Activated CD8-positive, alpha-beta T cell treated with anti-CD3 and anti-CD28 coated beads for 36 hours (primary cell): ENCODE data around the gene ATP8B4. TPM values are rescaled to one million over a fixed set of nuclear protein-coding genes. Genes with fewer than 3 reads are reported as not detected.

Experiments used
- ATAC-seq: fragments of 200-7000 bp; cut with Tn5 transposase; one replicate; pipeline ENCODE4 v1.10.0; 2021; ENCODE audit warnings: mild to moderate bottlenecking, moderate library complexity
- CTCF ChIA-PET: fragments of 350-600 bp; sonication (Branson Sonifier 250); formaldehyde crosslinking; loops from one replicate; lab custom pipeline; 2021; ENCODE audit warnings: antibody characterized with exemption; lab: Charles Lee
- POLR2A ChIA-PET: fragments of 350-600 bp; sonication (Branson Sonifier 250); formaldehyde crosslinking; loops from one replicate; lab custom pipeline; 2021; ENCODE audit warnings: antibody characterized with exemption; lab: Charles Lee
- DNase-seq: peaks from one replicate; pipeline ENCODE4 v3.0.0-alpha.2; 2020
- H3K27ac Mint-ChIP-seq: one replicate; pipeline ENCODE4 v1.8.0; 2021; ENCODE audit warnings: mild to moderate bottlenecking, mixed read lengths
- H3K27me3 Mint-ChIP-seq: one replicate; pipeline ENCODE4 v1.8.0; 2021; ENCODE audit warnings: mixed read lengths
- H3K36me3 Mint-ChIP-seq: one replicate; pipeline ENCODE4 v1.8.0; 2021; ENCODE audit warnings: low read depth, mixed read lengths
- H3K4me1 Mint-ChIP-seq: one replicate; pipeline ENCODE4 v1.8.0; 2021; ENCODE audit warnings: low read depth, mixed read lengths
- H3K4me3 Mint-ChIP-seq: one replicate; pipeline ENCODE4 v1.8.0; 2021; ENCODE audit warnings: mild to moderate bottlenecking, moderate library complexity, mixed read lengths
- H3K9me3 Mint-ChIP-seq: one replicate; pipeline ENCODE4 v1.8.0; 2021; ENCODE audit warnings: mixed read lengths
- CTCF ChIP-seq: fragments of 200-600 bp; IDR thresholded peaks from one replicate; pipeline ENCODE4 v1.8.0; 2022; ENCODE audit warnings: antibody characterized with exemption, mild to moderate bottlenecking
- intact Hi-C: fragments of 100-400 bp; cut with micrococcal nuclease; formaldehyde crosslinking; loops from one replicate; pipeline ENCODE4 v1.10.0; 2022
- total RNA-seq, 2 experiments: library from RNA; stranded (reverse); gene quantifications; one replicate each; pipeline ENCODE4 v1.2.3, GENCODE V29; 2021

The ATP8B4 gene
- total RNA-seq, 2 experiments from 2014 or later, result 4.6 to 5.8 TPM

GRCh38 chr15:49890689-49891088 is 228.3 kb downstream of the ATP8B4 start:
- ChIA-PET POLR2A (no interaction called here), CTCF (no interaction called here)
- Mint-ChIP-seq H3K36me3 (no peaks in the 10 kb centered on the region), H3K4me1 (no peaks in the 10 kb centered on the region), H3K4me3 (no peak overlapping the region), H3K27ac (no peak overlapping the region), H3K27me3 (no peaks in the 10 kb centered on the region), H3K9me3 (no peaks in the 10 kb centered on the region)
- DNase-seq (no peak), ATAC-seq (no peak)
- intact Hi-C loops, result no loop called here
- no peak for TF ChIP-seq CTCF

GRCh38 chr15:49889536-49889935 is 229.5 kb downstream of the ATP8B4 start:
- intact Hi-C loops, result no loop called here
- Mint-ChIP-seq H3K27ac (no peak overlapping the region), H3K9me3 (no peaks in the 10 kb centered on the region), H3K27me3 (no peaks in the 10 kb centered on the region), H3K4me3 (no peak overlapping the region), H3K36me3 (no peaks in the 10 kb centered on the region), H3K4me1 (no peaks in the 10 kb centered on the region)
- TF ChIP-seq CTCF, result no peak
- POLR2A ChIA-PET, result no interaction called here
- ATAC-seq (no peak), DNase-seq (no peak)
- CTCF ChIA-PET, result no interaction called here

- intact Hi-C loops, result no loop called here
- no peaks in the 10 kb centered on the region for H3K4me1 Mint-ChIP-seq
- no peak overlapping the region for H3K27ac Mint-ChIP-seq
- H3K4me3 Mint-ChIP-seq, result no peak overlapping the region
- H3K27me3 Mint-ChIP-seq, result no peaks in the 10 kb centered on the region
- ChIA-PET POLR2A (no interaction called here), CTCF (no interaction called here)
- no peaks in the 10 kb centered on the region for H3K9me3 Mint-ChIP-seq
- H3K36me3 Mint-ChIP-seq, result no peaks in the 10 kb centered on the region
- ATAC-seq (no peak), DNase-seq (no peak)
- no peak for TF ChIP-seq CTCF
These were observed 230.3 kb downstream of the ATP8B4 start for GRCh38 chr15:49888734-49889133.

- no peak for TF ChIP-seq CTCF
- no peaks in the 10 kb centered on the region for H3K27me3 Mint-ChIP-seq
- DNase-seq (no peak), ATAC-seq (no peak)
- intact Hi-C loops, result no loop called here
- H3K27ac Mint-ChIP-seq, result no peak overlapping the region
- H3K9me3 Mint-ChIP-seq, result no peaks in the 10 kb centered on the region
- no peaks in the 10 kb centered on the region for H3K4me1 Mint-ChIP-seq
- POLR2A ChIA-PET, result interaction anchor here (0.6 kb wide), 1 partner anchor 419 kb away, joined by 3 read pairs; no protein-coding TSS in a partner anchor
- H3K36me3 Mint-ChIP-seq, result no peaks in the 10 kb centered on the region
- CTCF ChIA-PET, result no interaction called here
- H3K4me3 Mint-ChIP-seq, result no peak overlapping the region
These were observed 230.7 kb downstream of the ATP8B4 start for GRCh38 chr15:49888323-49888693.

GRCh38 chr15:49887659-49888322 is 231.2 kb downstream of the ATP8B4 start:
- ChIA-PET POLR2A (interaction anchor here (0.6 kb wide), 2 partner anchors 29 to 420 kb away, joined by 3 to 4 read pairs; no protein-coding TSS in a partner anchor), CTCF (no interaction called here)
- no peak for DNase-seq
- no peak overlapping the region for H3K27ac Mint-ChIP-seq
- H3K4me1 Mint-ChIP-seq, result no peaks in the 10 kb centered on the region
- H3K27me3 Mint-ChIP-seq, result no peaks in the 10 kb centered on the region
- TF ChIP-seq CTCF, result no peak
- intact Hi-C loops, result no loop called here
- ATAC-seq, result no peak
- no peaks in the 10 kb centered on the region for H3K9me3 Mint-ChIP-seq
- no peaks in the 10 kb centered on the region for H3K36me3 Mint-ChIP-seq
- no peak overlapping the region for H3K4me3 Mint-ChIP-seq
